Thyroid gland (tissue), 4 donors: Measurements from ENCODE around the gene CAPN12. TPM values are rescaled to one million over a fixed set of nuclear protein-coding genes. Genes with fewer than 3 reads are reported as not detected.

ENCODE experiments used
- DNase-seq, 2 donors: peaks; one replicate each; pipeline ENCODE4 v3.0.0-alpha.2; 2019
- H3K27ac ChIP-seq, 3 donors: fragments of 200-600 bp; sonication (generic); 1 replicate in 2 of 3; 2 replicates in 1 of 3; pipeline ENCODE4 v1.5.1; 2016 to 2019; ENCODE audit warnings: mild to moderate bottlenecking in 1 of 3, moderate library complexity in 1 of 3
- H3K27me3 ChIP-seq: fragments of 200-600 bp; sonication (generic); one replicate; pipeline ENCODE4 v1.5.1; 2019
- H3K36me3 ChIP-seq, 2 donors: fragments of 200-600 bp; sonication (generic); one replicate each; pipeline ENCODE4 v1.5.1; 2016 to 2019
- H3K4me1 ChIP-seq, 2 donors: fragments of 200-600 bp; sonication (generic); one replicate each; pipeline ENCODE4 v1.5.1; 2017 to 2019
- H3K4me3 ChIP-seq, 3 donors: fragments of 200-600 bp; sonication (generic); replicated peaks in 1 of 3; 1 replicate in 2 of 3; 2 replicates in 1 of 3; pipeline ENCODE4 v1.5.1; 2016; ENCODE audit warnings: mild to moderate bottlenecking in 1 of 3
- H3K9me3 ChIP-seq: fragments of 200-600 bp; sonication (generic); one replicate; pipeline ENCODE4 v1.5.1; 2017
- CTCF ChIP-seq, 6 experiments: fragments of 200-600 bp in 3 of 6; fragments of 450-650 bp in 3 of 6; sonication (generic) in 3 of 6; IDR thresholded peaks; one replicate each; pipeline ENCODE4 v1.5.1; 2016 to 2019; ENCODE audit warnings: antibody characterized with exemption in 6 of 6, mild to moderate bottlenecking in 2 of 6, inconsistent platforms in 1 of 6, moderate library complexity in 1 of 6
- POLR2A ChIP-seq, 2 donors: fragments of 450-650 bp; IDR thresholded peaks; one replicate each; pipeline ENCODE4 v1.6.1; 2017; ENCODE audit warnings: antibody characterized with exemption in 2 of 2, mild to moderate bottlenecking in 2 of 2, moderate library complexity in 1 of 2
- WGBS, 2 donors: methylation state at CpG; one replicate each; pipeline ENCODE4 v1.1.5; 2017; 5-methylcytosine and 5-hydroxymethylcytosine counted together
- intact Hi-C: fragments of 100-400 bp; cut with DNase I; formaldehyde crosslinking; loops from one replicate; pipeline ENCODE4 v1.15.1; 2023
- total RNA-seq, 4 donors: library from RNA; depleted of rRNA; stranded (reverse); fragments of >200 nt; gene quantifications; one replicate each; pipeline ENCODE4 v1.2.3, GENCODE V29; 2016

Gene CAPN12
- total RNA-seq, 4 donors from 2014 or later, result 1.6 to 2.0 TPM; not detected in 2

GRCh38 chr19:38726284-38726673 is 18.0 kb downstream of the CAPN12 start:
- H3K36me3 ChIP-seq, result peaks cover 85 to 86% of the 10 kb centered on the region in 2 donors
- intact Hi-C loops, result no loop called here

GRCh38 chr19:38725469-38726283 is 18.6 kb downstream of the CAPN12 start:
- TF ChIP-seq CTCF (IDR thresholded peaks at IDR 0.05), result no peak
- no peak for TF ChIP-seq POLR2A (IDR thresholded peaks at IDR 0.05)
- Histone ChIP-seq H3K27me3 (no peaks in the 10 kb centered on the region), H3K27ac (no peak overlapping the region), H3K36me3 (peaks cover 81 to 84% of the 10 kb centered on the region in 2 donors), H3K9me3 (no peaks in the 10 kb centered on the region), H3K4me3 (no peak overlapping the region), H3K4me1 (peaks cover under 1 to 4% of the 10 kb centered on the region in 2 donors)
- WGBS, 2 donors, result 91 to 94% methylated on average over 14 to 19 of the region's 21 CpGs
- intact Hi-C loops, result no loop called here
- no peak for DNase-seq

More at GRCh38 chr19:38726284-38726673, 18.0 kb downstream of the CAPN12 start:
- Histone ChIP-seq H3K4me1 (peaks cover under 1% of the 10 kb centered on the region in 2 donors), H3K27me3 (no peaks in the 10 kb centered on the region), H3K27ac (no peak overlapping the region), H3K4me3 (no peak overlapping the region), H3K9me3 (no peaks in the 10 kb centered on the region)
- no peak for DNase-seq
- 84 to 90% methylated on average over 6 of the region's 6 CpGs for WGBS, 2 donors
- TF ChIP-seq CTCF (IDR thresholded peaks at IDR 0.05) (no peak), POLR2A (IDR thresholded peaks at IDR 0.05) (no peak)

- Histone ChIP-seq H3K4me3 (no peak overlapping the region), H3K36me3 (peaks cover 75 to 79% of the 10 kb centered on the region in 2 donors), H3K4me1 (peaks cover 15 to 19% of the 10 kb centered on the region in 2 donors), H3K27me3 (no peaks in the 10 kb centered on the region), H3K27ac (no peak overlapping the region), H3K9me3 (no peaks in the 10 kb centered on the region)
- 95 to 97% methylated on average over 27 to 34 of the region's 42 CpGs for WGBS, 2 donors
- DNase-seq, result no peak
- intact Hi-C loops, result no loop called here
- no peak for TF ChIP-seq POLR2A (IDR thresholded peaks at IDR 0.05)
- TF ChIP-seq CTCF (IDR thresholded peaks at IDR 0.05), result no peak
Observed at GRCh38 chr19:38723990-38724854, 20.1 kb downstream of the CAPN12 start.

GRCh38 chr19:38723606-38723965 is 20.7 kb downstream of the CAPN12 start:
- WGBS, 2 donors, result 78 to 87% methylated on average over 4 to 10 of the region's 11 CpGs
- peaks cover 74 to 77% of the 10 kb centered on the region in 2 donors for H3K36me3 ChIP-seq
- intact Hi-C loops, result no loop called here
- no peak overlapping the region for H3K4me3 ChIP-seq
- peak overlapping the region in 2 of 3 donors; percentile 77 to 92 for H3K27ac ChIP-seq
- no peak for DNase-seq
- H3K9me3 ChIP-seq, result no peaks in the 10 kb centered on the region
- H3K4me1 ChIP-seq, result peaks cover 20 to 25% of the 10 kb centered on the region in 2 donors
- H3K27me3 ChIP-seq, result no peaks in the 10 kb centered on the region
- TF ChIP-seq POLR2A (IDR thresholded peaks at IDR 0.05), result no peak

GRCh38 chr19:38722947-38723605 is 21.2 kb downstream of the CAPN12 start:
- WGBS, 2 donors, result 93 to 96% methylated on average over 7 to 9 of the region's 10 CpGs

More at GRCh38 chr19:38722947-38723605, 21.2 kb downstream of the CAPN12 start:
- H3K27ac ChIP-seq, result peak overlapping the region in 2 of 3 donors; percentile 77 to 92
- H3K36me3 ChIP-seq, result peaks cover 69 to 75% of the 10 kb centered on the region in 2 donors
- TF ChIP-seq POLR2A (IDR thresholded peaks at IDR 0.05) (no peak), CTCF (IDR thresholded peaks at IDR 0.05) (no peak)
- peaks cover 20 to 29% of the 10 kb centered on the region in 2 donors for H3K4me1 ChIP-seq
- no peaks in the 10 kb centered on the region for H3K9me3 ChIP-seq
- H3K4me3 ChIP-seq, result no peak overlapping the region
- no peaks in the 10 kb centered on the region for H3K27me3 ChIP-seq
- no peak for DNase-seq
- intact Hi-C loops, result no loop called here
